Glomerular visceral epithelial cell (primary cell): ENCODE results near the gene UBALD1.

ENCODE experiments used
- DNase-seq: peaks from one replicate; pipeline ENCODE4 v3.0.0-alpha.2; 2016; ENCODE audit errors: extremely low spot score

Gene UBALD1

DNA sequence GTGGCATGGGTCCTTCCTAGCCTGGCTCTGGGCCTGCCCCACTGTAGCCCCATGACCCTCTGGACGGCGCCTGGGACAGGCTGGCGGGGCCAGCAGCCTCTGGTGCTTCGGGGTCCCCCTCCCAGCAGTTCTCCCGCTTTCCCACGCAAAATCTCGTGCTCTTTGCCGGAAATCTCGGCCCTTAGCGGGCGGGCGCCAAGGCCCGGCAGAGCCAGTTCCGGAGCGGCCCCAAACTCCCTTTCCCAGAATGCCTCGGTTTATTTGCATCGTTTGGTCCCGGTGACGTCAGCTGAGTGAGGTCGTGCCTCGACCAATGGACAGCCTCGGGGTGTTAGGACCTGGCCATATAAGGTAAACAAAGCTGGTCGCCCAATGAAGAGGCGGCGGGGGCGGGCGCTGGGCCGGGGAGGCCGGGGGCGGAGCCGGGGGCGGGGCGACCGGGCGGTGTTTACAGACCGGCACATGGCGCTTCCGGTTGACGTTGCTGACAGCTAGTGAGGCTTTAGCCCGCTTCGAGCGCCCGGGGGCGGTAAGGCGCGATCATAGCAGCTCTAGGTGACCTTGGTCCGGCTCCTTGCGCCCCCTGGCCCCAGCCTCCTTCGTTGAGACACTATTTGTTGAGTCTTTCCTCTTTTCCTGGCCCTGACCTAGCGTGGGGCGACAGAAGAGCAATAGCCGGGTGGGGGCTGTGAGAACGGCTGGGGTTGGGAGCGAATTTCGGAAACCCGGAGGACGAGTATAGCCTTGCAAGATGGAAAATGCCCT, 1.5 kb upstream of the UBALD1 start:
- peak; percentile 99 for DNase-seq

DNA sequence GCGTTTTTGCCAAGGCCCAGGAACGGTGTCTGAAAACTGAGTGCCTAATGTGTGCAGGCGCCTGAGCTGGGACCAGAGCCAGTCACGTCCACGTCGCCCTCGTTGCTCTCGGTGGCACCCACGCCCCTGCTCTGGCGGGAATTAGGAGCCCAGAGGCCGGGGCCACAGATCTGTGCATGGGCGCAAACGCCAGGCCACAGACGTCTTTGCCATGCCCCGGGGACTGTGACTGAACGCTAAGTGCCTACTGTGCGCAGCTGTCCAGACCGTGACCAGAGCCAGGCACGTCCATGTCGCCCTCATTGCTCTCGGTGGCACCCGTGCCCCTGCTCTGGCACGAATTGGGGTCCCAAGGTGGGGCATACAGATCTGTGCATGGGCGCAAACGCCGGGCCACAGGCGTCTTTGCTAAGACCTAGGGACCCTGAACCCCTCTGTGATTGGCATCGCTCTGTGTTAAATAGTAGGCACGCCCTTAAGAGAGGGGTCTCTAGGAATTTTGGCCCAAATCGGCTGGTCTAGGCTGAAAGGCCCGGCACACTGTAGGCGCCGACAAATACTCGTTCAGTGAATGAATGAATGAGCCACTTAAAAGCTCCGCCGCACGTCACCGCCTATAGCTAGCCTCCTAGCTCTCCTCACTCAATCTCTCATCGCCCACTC, 827 bp upstream of the UBALD1 start:
- no peak for DNase-seq

DNA sequence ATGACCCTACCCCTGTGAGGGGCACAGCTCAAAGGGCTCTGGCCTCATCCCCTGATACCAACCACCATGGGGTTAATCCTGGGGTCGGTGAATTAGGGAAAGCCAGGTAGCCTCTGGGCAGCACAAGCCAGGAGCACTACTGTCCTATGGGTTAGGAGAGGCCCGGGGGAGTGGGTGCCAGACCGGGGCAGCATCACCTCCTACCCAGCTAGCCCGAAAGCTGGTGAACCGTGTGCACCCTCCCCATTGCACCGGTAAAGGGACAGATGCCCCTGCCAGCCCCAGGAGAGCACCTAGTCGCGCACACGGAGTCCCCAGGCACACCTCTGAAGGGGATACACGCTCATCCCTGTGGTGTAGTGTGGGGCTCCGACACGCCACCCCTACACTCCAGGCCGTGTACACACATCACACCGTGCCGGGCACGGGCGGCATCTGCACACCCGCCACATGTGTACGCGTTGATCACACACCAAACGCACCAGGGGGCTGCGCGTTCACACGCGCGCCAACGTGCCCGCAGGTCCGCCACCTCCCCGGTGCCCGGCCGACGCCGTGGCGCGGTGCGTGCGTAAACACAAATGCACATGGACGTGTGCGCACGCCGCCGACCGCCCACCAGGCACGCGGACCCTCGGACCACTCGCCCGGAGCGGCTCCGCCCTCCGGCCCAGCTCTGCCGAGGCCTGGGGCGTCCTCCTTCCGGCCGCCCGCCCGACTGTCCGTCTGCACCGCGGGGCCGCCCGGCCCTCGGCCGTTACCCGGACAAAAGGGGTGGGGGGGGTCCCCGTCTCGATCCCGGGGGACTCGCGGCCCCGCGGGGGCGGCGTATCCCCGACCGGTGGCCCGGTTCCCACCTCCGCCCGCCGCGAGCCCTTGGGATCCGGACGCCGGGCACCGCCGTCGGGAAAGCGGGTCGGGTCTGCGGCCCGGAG, 785 bp downstream of the UBALD1 start:
- peak; percentile 47 for DNase-seq

DNA sequence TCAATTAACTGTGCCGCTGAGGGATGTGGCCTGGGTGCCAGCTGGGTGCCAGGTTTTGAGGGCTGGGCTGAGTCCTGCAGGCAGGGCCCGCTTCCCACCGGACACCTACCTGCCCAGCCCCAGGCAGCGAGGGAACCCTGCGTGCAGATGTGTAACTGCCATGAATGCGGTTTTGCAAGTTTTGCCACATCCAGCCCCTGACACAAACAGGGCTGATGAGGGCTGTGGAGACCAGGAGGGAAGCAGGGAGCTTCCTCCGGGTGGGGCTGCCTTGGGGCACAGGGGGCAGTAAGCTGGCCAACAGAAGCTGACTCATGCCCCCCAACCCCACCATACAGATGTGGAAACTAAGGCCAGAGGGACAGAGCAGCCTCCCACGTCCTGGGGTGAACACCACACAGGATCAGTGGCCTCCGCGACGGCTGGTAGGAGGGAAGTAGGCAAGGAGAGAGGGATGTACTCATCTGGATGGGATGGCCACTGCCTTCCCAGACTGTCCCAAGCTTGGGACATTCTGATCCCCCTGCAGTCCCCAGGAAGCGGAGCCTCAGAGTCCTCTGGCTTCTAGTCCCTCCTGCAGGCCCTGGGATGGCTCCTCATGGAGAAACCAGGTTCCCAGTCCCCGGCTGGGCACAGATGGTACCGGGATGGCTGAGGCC, 1.6 kb downstream of the UBALD1 start:
- no peak for DNase-seq

DNA sequence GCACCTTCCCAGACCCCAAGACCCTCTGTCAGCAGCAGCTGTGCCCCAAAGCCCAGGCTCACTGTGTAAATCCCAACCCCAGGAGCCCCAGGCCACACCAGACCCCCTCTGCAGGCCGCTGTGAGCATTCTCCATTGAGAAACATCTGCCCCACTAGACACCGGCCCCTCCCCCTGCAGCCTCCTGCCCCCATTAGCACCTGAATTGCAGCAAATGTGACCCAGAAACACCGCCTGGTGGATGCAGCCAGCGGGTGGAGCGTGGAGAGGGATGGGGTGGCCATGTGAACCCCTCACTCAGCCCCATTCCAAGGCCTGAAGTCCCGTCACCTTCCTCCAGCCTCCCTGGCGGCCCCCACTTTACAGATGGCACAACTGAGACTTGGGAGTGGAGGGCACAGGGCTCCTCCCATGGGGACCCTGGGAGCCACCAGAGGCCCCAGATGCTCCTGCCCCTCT, 2.2 kb downstream of the UBALD1 start:
- DNase-seq, result no peak

DNA sequence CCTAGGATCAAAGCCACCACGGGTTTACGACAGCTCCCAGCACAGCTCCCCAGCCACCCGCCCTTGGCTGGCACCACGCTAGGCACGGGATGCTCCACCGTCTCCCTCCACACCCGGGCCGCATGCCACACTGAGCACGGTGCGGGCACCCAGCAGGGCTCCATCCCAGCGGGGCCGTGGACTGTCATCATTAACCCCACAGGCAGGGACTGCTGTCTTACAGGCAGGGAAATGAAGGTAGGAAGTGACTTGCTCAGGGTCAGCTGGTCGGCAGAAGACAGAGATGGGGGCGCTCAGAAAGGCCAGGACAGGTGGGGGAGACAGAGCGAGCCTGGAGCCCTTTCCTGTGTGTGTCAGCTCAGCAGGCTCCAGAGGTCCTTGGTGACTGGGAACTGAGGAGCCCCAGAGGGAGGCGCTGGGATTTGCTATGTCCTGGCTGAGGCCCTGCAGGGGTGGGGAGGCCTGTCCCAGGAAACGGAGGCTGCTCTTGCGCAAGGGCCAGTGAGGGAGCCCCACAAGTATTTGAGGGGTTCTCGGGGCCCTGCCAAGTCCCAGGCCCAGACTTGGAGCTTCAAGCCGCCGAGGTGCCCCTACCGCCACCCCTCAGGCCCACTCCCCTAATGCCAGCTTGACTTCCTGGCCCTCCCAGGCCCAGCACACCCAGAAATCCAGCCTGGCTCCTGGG, 3.2 kb downstream of the UBALD1 start:
- no peak for DNase-seq

DNA sequence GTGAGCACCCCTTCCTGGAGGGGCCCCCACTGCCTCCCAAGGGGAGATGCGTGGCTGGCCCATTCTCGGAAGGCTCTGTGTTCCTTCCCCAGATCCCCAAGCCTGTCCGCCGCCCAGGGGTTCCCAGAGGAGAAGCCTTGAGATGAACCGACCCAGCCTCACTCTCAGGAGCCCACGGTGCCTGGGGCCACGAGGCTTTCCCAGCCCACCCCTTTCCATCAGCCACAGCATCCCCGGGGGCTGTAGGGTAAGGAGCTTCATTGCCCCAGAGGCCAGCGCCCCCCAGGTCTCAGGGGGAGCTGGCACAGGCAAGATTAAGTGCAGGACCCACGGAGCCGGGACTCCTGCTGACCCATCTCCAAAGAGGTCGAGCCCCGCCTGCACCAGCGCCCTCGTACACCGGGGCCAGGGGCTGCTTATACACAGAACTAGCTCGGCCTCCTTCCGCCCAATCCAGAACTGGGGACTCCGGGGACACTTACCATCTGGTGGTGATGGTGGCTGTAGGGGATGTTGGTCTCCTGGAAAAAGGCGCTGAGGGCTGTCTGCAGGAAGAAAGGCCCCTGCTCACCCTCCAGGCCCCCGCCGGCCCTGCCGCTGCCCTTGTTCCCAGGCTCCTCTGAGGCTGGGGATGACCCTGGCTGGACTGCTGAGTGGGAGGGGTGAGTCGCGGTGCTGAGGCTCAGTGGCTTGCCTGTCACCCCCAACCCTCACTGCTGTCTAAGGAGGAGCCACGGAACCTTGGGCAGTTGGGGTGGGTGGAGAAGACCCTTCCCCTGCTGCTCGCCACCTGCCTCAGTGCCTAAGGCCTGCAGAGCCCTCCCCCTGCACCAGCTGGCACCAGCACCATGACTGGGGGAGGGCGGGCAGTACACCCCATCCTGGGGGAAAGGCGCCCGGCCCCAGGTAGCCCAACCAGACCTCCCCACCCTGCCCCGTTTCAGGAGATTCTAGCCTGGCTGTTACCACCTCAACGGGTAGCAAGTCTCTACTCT, 4.4 kb downstream of the UBALD1 start:
- no peak for DNase-seq

DNA sequence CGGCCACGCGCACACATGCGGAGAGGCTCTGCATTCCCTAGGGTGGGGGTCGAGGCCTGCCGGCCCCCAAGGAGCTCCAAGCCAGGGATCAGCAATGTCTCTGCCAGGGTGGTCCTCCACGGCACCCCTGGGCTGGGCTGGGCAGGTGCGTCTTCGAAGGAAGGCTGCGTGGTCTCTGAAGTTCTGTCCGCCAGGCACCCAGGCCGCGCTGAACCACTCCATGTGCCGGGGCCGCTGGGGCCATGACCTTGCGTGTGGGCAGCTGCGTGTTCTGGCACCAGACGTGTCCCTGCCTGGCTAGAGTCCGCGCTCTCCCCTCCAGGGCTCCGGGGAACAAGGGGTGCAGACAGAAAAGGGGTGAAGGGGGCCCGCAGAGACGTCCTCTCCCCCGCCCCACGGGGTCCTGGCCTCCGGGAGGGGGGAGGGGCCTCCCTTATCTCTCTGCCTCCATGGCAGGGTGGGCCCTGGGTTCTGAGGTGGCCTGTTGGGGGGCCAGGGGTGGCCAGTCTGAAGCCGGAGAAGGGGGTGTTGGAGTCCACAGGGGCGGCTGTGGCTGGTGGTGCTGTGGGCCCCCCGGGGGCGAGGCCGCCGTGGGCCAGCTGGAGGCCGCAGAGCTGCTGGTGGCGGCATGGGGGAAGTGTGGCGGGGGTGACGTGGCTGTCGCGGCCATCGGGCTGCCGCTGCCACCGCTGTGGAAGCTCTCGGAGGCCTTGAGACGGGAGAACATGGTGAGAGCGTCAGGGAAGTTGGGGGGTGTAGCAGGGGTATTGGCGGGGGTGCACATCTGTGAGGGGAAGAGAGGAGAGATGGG, 5.3 kb downstream of the UBALD1 start:
- no peak for DNase-seq

DNA sequence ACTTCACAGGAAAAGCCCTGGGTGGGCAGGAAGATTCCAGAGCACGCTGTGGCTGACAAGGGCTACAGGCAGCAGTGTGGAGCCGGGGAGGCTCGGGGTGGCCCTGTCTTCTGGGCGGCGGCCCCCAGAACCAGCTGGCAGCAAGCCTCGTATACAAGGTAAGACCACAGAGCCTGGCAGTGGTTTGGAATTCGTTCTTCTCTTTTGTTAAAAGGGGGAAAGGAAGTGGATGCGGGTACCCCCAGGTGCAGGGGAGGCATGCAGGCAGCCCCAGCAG, 6.0 kb downstream of the UBALD1 start:
- no peak for DNase-seq

DNA sequence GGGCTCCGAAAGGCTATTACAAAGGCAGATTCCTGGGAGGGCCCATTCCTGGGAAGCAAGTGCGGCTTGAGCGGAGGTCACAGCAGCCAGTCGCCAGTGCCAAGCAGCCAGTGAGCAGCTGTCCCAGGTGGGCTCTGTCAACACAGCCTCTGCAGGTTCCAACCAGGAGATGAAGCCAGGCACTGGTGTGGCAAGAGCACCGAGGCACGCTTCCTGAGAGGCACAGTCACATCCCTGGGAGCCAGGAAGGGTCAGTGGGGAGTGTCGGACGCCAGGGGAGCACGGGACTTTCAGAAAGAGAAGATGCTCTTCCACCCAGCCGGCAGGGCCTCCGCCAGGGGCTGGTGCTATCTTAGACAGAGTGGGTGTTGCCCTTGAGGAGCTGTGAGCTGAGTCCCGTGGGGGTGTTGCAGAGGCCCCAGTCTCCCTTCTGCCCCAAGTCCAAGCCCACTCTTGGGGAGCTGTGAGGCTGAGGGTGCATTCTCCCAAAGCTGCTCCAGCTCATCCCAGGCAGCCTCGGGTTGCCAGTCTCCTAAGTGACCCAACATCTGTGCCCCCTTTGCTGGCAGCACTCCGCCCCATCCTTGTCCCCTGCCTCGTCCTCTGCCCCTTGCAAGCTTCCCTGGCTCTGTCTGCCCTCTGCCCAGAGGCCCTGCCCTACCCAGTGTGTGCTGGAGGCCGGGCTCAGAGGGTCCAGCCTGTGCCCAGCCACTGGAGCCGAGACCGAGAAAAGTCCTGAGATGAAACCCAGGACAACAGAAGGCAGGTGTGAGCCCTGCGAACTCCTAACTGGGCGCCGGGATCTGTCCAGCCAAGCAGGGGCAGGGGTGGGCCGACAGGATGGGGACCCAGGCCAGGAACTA, 6.6 kb downstream of the UBALD1 start:
- DNase-seq, result no peak

DNA sequence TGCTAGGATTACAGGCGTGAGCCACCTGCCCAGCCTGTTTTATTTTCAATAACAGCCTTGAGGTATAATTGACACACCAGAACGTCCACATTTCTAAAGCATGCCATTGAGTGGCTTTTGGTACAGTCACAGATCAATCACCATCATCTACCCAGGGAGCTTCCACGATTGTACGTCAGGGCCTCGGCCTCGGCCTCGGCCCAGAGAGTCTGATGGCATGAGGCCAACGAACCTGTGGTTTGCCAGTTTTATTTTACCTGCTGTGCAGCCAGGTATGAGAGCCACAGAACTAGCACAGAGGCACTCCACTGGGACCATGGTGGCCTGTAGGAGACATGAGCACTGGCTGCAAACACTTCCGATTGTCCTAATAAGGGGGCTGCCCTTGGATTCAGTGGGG, 8.3 kb downstream of the UBALD1 start:
- DNase-seq, result no peak

DNA sequence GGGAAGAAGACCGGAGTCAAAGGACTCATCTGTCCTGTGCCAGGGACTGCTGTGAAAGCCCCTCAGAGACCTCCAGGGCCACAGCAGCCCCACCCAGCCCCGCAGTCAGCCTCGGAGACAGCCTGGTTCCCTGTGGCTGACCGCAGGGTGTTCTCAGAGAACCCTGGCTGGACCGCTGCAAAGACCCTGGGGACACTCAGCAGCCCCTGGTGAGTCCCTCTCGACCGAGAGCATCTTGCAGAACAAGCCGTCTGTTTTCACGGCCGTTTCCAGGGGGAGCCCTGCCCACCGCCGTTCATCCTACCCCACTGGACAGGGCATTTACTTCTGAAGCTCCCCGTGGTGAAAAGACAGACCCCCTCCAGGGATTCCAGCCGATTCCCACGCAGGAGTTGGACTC, 10.3 kb downstream of the UBALD1 start:
- DNase-seq, result no peak

DNA sequence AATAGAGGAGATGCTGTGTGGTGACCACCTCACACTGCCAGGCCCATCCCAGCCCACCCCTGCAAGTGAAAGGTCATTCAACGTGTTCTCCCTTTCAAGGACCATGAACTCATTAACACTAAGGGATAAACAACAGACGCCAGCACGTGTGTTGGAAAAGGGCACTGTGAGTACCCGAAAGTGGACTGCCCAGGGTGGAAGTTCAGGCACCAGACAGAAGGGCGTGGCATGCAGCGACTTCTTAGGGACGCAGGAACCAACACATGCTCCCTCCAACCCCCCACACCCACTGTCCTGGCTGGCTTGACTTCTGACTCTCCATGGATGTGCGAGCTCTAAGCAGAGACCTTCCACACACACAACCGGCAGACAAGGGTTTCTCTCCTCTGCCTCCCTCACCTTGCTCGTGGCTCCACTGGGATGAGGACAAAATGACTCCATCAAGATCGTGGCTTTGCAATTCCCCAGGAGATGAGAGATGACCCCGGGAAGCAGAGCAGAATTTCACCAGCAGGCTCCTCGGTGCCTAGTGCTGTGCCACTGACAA, 11.0 kb downstream of the UBALD1 start:
- no peak for DNase-seq

DNA sequence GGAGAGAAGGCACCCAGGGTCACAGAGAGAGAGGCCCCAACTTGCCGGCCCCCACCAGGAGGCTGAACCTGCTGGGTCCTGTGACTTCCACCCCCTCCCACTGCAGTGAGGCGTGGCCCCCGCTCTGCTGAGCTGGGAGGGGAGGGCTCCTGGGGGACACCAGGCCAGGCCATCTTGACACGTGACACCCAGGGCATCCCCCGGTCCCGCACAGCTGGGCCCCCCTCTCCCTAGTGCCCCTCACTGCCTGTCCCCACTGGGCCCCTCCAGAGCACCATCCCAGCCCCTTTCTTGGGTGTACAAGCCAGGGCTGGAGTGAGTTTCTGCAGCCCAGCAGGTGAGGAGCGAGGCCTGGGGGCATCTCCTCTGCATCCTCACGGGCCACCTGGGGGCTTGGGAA, 12.4 kb downstream of the UBALD1 start:
- no peak for DNase-seq

DNA sequence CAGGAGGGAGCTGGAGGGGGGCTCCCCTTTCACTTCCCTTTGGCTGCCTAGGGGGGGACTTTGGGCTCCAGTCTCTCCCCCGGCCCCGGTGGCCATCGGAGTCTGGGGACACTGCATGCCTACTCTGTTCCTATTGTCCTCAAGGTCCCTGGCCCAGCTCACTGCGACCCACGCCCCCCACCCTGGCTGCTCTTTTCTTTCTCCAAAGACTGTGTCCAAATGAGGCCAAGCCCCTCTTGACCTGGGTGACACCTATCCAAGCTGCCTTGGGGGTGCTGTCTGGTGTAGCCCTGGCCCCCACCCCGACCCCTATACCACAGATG, 12.9 kb downstream of the UBALD1 start:
- DNase-seq, result no peak

DNA sequence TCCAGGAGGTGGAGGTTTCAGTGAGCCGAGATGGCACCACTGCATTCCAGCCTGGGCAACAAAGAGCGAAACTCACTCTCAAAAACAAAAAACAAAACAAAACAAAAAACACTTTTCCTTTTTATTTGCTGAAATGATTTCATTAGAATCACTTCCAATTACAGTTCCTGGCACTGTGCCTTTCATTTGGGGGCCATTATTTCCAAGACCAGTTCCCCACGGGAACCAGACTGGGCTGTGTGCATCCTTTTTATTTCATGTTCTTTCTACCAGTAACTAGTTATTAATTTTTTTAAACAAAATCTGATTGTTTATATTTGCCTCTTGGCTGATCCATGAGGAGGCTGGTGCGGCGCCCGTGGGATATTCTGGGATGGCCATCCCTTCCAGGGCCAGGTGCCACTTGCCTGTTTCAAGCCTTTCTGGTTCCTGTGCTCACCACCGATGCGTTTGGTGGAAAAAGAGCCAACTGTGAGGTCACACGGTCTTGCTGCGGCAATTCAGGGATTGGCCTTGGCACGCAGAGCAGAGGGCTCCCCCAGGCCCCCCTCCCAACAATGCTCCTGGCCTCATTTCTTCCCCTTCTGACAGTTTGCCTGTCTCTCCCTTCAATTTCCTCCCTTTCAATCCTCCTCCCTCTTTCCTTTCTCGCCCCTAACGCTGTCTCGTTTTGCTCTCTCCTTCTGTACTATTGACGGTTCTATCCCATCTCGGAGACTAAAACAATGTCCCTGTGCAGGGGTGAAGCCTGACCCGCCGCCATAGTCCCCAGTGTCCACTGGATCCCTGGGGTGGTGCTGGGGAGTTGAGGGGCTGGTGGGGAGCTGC, 13.4 kb downstream of the UBALD1 start:
- no peak for DNase-seq

DNA sequence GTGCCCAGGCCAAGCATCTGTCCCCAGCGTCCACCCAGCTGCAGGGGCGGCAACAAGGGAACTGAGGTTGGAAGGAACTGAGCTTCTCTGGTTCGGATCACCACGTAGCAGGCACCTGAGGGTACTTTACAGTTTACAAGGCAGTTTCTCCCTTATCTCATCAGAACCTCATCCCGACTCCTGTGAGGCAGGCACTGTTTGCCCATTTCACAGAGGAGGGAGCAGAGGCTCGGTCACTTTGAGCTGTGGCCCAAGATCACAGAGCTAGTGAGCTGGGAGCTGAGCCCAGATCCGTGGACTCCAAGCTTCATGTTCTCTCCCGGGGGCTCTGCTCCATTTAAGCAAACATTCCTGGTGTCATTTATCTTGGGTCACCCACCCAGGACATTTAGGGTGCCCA, 15.1 kb downstream of the UBALD1 start:
- DNase-seq, result no peak
